PFSK-1 (cell line): Measurements from ENCODE around the gene MINAR1.

Source experiments
- POLR2AphosphoS5 ChIP-seq: IDR thresholded peaks from 2 replicates; pipeline ENCODE4 v1.6.1; 2012; ENCODE audit warnings: low read depth, mild to moderate bottlenecking, control low read depth, low read length, moderate library complexity
- TAF1 ChIP-seq: IDR thresholded peaks from 2 replicates; pipeline ENCODE4 v1.6.1; 2012; ENCODE audit warnings: low read length, control low read depth, borderline replicate concordance; ENCODE audit not compliant: insufficient read depth

- TF ChIP-seq TAF1 (no peak), POLR2AphosphoS5 (no peak)
Observed at GRCh38 chr15:79394231-79394630, 37.9 kb upstream of the MINAR1 start.
